GM06990 (cell line): ENCODE measurements around the gene HCN4.

Experiments
- DNase-seq: peaks from one replicate; pipeline ENCODE4 v3.0.0-alpha.2; 2011; ENCODE audit not compliant: insufficient read length; ENCODE audit errors: extremely low read depth
- H3K27me3 ChIP-seq: replicated peaks from 2 replicates; pipeline ENCODE4 v1.6.0; 2011; ENCODE audit warnings: low read length; ENCODE audit not compliant: control insufficient read depth, insufficient read depth
- H3K36me3 ChIP-seq: 2 replicates; pipeline ENCODE4 v1.5.1; 2011; ENCODE audit warnings: low read length; ENCODE audit not compliant: control insufficient read depth, insufficient read depth
- H3K4me3 ChIP-seq: replicated peaks from 2 replicates; pipeline ENCODE4 v1.5.1; 2011; ENCODE audit warnings: low read depth, mild to moderate bottlenecking, control low read depth, low read length
- TF ChIP-seq, protein P1 (sequence below): IDR thresholded peaks from 2 replicates; pipeline ENCODE4 v1.5.1; 2011; ENCODE audit warnings: low read length, control low read depth, mild to moderate bottlenecking, inconsistent platforms; ENCODE audit not compliant: insufficient read depth, poor library complexity, severe bottlenecking

Gene HCN4

DNA sequence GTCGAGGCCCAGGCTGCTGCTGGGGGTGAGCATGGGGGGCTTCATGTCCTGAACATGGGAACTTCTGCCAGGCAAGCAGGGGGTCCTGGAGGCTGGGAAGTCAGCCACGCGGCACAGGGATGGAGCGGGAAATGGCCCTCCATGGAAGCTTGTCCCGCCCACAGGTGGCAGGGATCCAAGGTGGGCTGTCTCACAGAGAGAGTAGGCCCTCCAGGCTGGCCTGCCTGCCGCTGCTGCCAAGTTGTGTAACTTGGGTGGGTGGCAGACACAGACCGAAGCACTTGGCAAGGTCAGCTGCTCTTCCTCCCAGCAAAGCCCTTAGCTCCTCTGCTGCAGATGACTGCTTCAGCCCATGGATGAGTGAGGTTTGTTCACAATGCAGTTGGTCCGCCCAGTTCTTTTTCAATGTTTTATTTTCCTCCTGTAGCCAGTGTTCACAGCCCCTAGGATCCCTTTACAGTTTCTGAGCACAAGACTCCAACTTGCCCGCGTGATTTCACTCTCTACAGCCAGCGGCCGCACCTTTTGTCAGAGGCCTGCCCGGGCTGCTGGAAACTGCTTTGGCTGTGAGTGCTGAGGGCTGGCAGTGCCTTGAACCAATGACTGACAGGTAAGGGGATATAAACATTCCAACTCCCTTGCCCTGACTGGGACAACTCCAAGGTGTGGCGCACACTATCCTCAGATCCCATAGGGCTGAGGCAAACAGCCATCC, 26.7 kb downstream of the HCN4 start:
- Histone ChIP-seq H3K4me3 (no peak overlapping the region), H3K36me3 (no peaks in the 10 kb centered on the region), H3K27me3 (no peaks in the 10 kb centered on the region; the same call in none of the 2 replicates)
- DNase-seq = no peak
- TF ChIP-seq, protein P1, sequence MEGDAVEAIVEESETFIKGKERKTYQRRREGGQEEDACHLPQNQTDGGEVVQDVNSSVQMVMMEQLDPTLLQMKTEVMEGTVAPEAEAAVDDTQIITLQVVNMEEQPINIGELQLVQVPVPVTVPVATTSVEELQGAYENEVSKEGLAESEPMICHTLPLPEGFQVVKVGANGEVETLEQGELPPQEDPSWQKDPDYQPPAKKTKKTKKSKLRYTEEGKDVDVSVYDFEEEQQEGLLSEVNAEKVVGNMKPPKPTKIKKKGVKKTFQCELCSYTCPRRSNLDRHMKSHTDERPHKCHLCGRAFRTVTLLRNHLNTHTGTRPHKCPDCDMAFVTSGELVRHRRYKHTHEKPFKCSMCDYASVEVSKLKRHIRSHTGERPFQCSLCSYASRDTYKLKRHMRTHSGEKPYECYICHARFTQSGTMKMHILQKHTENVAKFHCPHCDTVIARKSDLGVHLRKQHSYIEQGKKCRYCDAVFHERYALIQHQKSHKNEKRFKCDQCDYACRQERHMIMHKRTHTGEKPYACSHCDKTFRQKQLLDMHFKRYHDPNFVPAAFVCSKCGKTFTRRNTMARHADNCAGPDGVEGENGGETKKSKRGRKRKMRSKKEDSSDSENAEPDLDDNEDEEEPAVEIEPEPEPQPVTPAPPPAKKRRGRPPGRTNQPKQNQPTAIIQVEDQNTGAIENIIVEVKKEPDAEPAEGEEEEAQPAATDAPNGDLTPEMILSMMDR = no peak

DNA sequence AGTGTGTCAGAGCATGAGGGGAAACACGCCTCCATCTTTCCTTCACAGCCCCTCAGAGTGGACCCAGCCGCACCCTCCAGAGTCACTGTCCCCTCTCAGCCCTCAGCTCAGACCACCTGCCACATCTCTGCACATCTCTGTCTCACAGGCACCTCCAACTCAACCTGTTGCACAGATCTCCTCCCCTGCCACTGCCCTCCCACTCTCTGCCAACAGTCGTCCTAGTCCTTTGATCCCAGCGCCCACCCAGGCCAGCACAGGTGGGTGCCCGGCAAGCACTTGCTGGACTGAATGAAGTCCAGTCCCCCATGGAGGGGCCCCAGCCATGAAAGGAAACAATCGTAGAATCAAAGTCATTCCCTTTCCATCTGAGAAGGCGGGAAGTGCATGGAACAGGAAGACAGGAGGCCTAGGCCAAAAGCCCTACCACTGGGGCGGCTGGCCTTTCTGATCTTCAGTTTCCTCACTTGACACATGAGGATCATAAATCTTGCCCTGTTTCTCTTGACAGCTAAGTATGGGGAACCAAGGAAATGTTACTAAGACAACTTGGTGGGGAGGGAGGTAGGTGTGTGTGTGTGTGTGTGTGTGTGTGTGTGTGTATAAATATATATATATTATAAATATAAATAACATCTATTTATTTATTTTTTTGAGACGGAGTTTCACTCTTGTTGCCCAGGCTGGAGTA, 28.1 kb downstream of the HCN4 start:
- peaks cover 1% of the 10 kb centered on the region; the same call in 1 of the 2 replicates for H3K27me3 ChIP-seq
- H3K4me3 ChIP-seq = no peak overlapping the region
- no peak for DNase-seq
- TF ChIP-seq, protein P1 = no peak
- no peaks in the 10 kb centered on the region for H3K36me3 ChIP-seq

DNA sequence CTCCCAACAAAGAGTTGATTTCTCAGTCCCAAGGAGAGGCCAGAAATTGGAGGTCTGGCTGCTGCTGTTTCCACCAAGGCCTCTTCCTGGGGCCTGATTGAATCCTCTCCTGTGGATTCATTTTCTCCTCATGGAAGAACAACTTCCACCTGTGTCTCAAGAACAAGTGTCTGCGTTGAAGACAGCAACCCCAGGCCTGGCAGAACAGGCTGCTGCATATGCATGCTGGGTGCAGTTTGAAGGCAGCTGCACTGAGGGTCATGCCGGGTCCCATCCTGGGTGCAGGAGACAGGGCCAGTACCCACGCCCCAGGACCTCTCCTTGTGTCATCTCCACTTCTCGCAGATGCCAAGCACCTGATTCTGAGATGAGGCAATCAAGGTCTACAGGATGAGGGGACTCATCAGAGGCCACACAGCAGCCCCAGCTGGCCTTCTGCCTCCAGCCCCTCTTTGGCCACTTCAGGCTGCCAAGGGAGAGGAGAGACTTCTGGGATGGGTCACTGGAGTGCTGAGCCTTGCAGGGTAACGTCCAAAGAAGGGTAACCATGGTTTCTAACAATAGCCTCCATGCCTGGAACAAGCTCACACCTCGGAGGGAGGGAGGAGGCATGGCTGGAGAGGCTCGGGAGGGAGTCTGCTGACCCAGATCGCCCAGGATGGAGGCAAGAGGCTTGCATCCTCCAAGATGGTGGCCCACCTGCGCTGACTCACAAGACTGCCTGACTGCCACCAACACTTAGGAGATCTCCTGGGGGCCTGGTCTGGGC, 30.0 kb downstream of the HCN4 start:
- Histone ChIP-seq H3K4me3 (no peak overlapping the region), H3K36me3 (no peaks in the 10 kb centered on the region), H3K27me3 (peaks cover 1% of the 10 kb centered on the region; the same call in 1 of the 2 replicates)
- DNase-seq = no peak
- TF ChIP-seq, protein P1 = no peak

DNA sequence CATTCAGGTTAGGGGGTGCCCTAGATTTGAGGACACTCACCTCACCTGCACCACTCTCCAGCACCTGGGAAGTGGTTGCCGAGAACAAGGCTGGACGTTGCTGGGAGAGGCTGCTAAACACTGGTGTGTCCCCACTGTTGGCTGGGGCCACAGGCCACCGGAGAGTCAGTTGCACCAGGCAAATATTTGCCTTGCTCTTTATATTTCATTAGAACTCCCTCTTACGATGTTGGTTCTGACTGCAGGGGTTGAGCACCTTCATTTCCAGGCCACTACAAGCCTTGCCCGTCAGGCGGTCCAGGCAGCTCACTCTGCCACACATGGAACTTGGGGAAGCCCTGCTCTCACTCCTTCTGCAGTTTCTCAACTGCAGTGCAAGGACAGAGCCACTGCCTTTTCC, 30.7 kb downstream of the HCN4 start:
- DNase-seq = no peak
- TF ChIP-seq, protein P1 = no peak
- no peak overlapping the region for H3K4me3 ChIP-seq
- H3K36me3 ChIP-seq = no peaks in the 10 kb centered on the region
- H3K27me3 ChIP-seq = peaks cover 1% of the 10 kb centered on the region; the same call in 1 of the 2 replicates

DNA sequence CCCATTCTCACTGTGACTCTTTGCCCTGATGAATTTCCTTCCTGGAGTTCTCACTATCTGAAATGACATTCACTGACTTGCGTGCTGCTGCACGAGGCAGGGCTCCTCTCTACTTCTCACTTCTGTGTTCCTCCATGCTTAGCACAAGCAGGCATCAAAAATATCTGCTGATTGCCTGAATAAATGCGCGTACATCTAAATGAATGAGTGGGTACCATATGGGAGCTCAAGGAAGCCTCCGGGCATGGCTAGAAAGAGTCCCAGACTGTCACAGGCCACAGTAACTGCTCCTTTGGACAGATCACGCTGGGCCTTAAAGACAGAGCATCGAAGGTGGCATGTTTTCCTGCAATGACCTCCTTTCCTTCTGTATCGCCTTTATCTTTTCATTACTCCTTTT, 31.6 kb downstream of the HCN4 start:
- H3K4me3 ChIP-seq = no peak overlapping the region
- no peak for DNase-seq
- TF ChIP-seq, protein P1 = no peak
- H3K27me3 ChIP-seq = peaks cover 1% of the 10 kb centered on the region; the same call in 1 of the 2 replicates
- no peaks in the 10 kb centered on the region for H3K36me3 ChIP-seq
